GM19351 (cell line): ENCODE measurements around the gene CGB2.
"Not testable (repeated sequence)": the region's sequence is repeated elsewhere in the genome, so short reads cannot be mapped to it uniquely, and the experiment has no call there.

ENCODE experiments used
- ATAC-seq: cut with Tn5 transposase; IDR thresholded peaks from one replicate; pipeline ENCODE4 v1.9.1; 2021; ENCODE audit warnings: mild to moderate bottlenecking, moderate library complexity; ENCODE audit not compliant: unreplicated experiment

The CGB2 gene

GRCh38 chr19:49009828-49010227 is 21.9 kb upstream of the CGB2 start:
- no peak for ATAC-seq

- ATAC-seq = no peak
These were observed 21.2 kb upstream of the CGB2 start for GRCh38 chr19:49010453-49010852.

GRCh38 chr19:49011194-49011593 is 20.5 kb upstream of the CGB2 start:
- no peak for ATAC-seq

- no peak for ATAC-seq
These were observed 17.4 kb upstream of the CGB2 start for GRCh38 chr19:49014123-49014869.

GRCh38 chr19:49014870-49015255 is 16.8 kb upstream of the CGB2 start:
- ATAC-seq = no peak

GRCh38 chr19:49016067-49016839 is 15.4 kb upstream of the CGB2 start:
- ATAC-seq = no peak

GRCh38 chr19:49017041-49017665 is 14.5 kb upstream of the CGB2 start, which contains the start of gene LHB:
TSS of gene LHB (minus strand) at chr19:49017091. CDS start at chr19:49017081, 10 bp downstream.
- no peak for ATAC-seq

- no peak for ATAC-seq
These were observed 13.9 kb upstream of the CGB2 start for GRCh38 chr19:49017666-49018351.

GRCh38 chr19:49018388-49019241 is 13.1 kb upstream of the CGB2 start:
- ATAC-seq = not testable (repeated sequence)

GRCh38 chr19:49019242-49019932 is 12.3 kb upstream of the CGB2 start:
- ATAC-seq = no peak

GRCh38 chr19:49020342-49020741 is 11.3 kb upstream of the CGB2 start:
- no peak for ATAC-seq

- no peak for ATAC-seq
These were observed 10.5 kb upstream of the CGB2 start for GRCh38 chr19:49020931-49021895.

- no peak for ATAC-seq
These were observed 9.6 kb upstream of the CGB2 start for GRCh38 chr19:49022116-49022515.

GRCh38 chr19:49024233-49024632 is 7.5 kb upstream of the CGB2 start, which contains the start of gene CGB3:
TSS of gene CGB3 (minus strand) at chr19:49024333. CDS start at chr19:49023971, 362 bp downstream.
- not testable (repeated sequence) for ATAC-seq

- not testable (repeated sequence) for ATAC-seq
These were observed 6.6 kb upstream of the CGB2 start for GRCh38 chr19:49025088-49025487.

GRCh38 chr19:49025599-49025998 is 6.1 kb upstream of the CGB2 start:
- ATAC-seq = not testable (repeated sequence)

- not testable (repeated sequence) for ATAC-seq
These were observed 3.0 kb upstream of the CGB2 start for GRCh38 chr19:49028686-49029085.

GRCh38 chr19:49029749-49030148 is 1.9 kb upstream of the CGB2 start:
- ATAC-seq = not testable (repeated sequence)
